Measurements from ENCODE around the gene GPR146.

DNA sequence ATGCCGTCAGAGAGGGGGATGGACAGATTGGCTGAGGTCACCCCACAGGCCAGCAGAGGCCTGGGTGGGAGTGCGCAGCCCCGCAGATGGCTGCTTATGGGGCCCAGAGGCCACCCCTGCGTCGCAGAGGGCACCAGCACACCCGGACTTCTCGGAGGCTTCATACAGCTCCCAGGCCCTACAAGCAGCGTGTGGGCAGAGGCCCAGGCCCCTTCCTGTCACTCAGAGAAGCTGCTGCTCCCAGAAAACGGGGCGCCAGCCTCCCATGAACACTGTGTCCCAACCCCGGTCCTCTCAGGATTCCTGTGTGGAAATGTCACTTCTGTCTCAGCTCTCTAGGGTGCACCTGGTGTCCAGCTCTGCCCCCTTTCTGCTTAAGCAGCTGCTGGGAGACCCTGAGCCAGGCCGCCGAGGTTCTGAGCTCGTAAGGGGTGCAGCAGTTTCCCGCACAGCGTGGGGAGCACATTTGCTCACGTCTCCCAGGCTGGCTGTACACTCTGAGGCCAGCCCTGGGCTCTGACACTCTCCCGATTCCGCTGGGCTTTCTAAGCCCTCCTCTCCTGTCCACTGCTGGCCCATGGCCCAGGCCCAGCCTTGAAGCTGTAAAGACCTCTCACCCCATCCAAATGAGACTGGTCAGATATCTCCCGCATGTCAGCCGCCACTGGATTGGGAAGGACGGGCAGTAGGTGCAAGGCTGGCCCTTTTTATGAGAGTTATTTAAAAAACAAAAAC lies 6.8 kb downstream of the GPR146 start:
- no peak for TF ChIP-seq GATA2 (IDR thresholded peaks at IDR 0.05; ENCODE audit: low read depth, low read length)
- no peak for TF ChIP-seq GATA3 (IDR thresholded peaks at IDR 0.05; ENCODE audit: low read depth, low read length)

Data from SH-SY5Y (cell line).